Measurements from ENCODE around the gene PPP1R3A. TPM values are rescaled to one million over a fixed set of nuclear protein-coding genes. Genes with fewer than 3 reads are reported as not detected.
"Not testable (repeated sequence)": the region's sequence is repeated elsewhere in the genome, so short reads cannot be mapped to it uniquely, and the experiment has no call there.

The PPP1R3A gene
- total RNA-seq, 1 experiment from 2014 or later: not detected

- TF ChIP-seq CTCF (IDR thresholded peaks at IDR 0.05; ENCODE audit: unreplicated experiment): no peak
- ChIA-PET CTCF (no interaction called here), POLR2A (no interaction called here)
- intact Hi-C loops (cut with micrococcal nuclease): no loop called here
- H3K36me3 Mint-ChIP-seq (ENCODE audit: insufficient read depth, unreplicated experiment): no peaks in the 10 kb centered on the region
- BruUV-seq (replicated peaks): no TSS peak
- H3K4me3 Mint-ChIP-seq (ENCODE audit: unreplicated experiment): no peak overlapping the region
- H3K9me3 Mint-ChIP-seq (ENCODE audit: unreplicated experiment): no peaks in the 10 kb centered on the region
- H3K27ac Mint-ChIP-seq (ENCODE audit: low read depth, unreplicated experiment): no peak overlapping the region
- peaks cover 11% of the 10 kb centered on the region for H3K27me3 Mint-ChIP-seq (ENCODE audit: insufficient read depth, unreplicated experiment)
- no peak for DNase-seq (ENCODE audit: unreplicated experiment)
- H3K4me1 Mint-ChIP-seq (ENCODE audit: insufficient read depth, unreplicated experiment): no peaks in the 10 kb centered on the region
These were observed 17.7 kb upstream of the PPP1R3A start for GRCh38 chr7:113936535-113936934.

GRCh38 chr7:113929389-113929788 lies 10.6 kb upstream of the PPP1R3A start:
- H3K27ac Mint-ChIP-seq (ENCODE audit: low read depth, unreplicated experiment); H3K36me3 Mint-ChIP-seq (ENCODE audit: insufficient read depth, unreplicated experiment); DNase-seq (ENCODE audit: unreplicated experiment); POLR2A ChIA-PET; BruUV-seq (replicated peaks); CTCF ChIA-PET; intact Hi-C loops (cut with micrococcal nuclease); H3K9me3 Mint-ChIP-seq (ENCODE audit: unreplicated experiment); H3K4me1 Mint-ChIP-seq (ENCODE audit: insufficient read depth, unreplicated experiment); H3K4me3 Mint-ChIP-seq (ENCODE audit: unreplicated experiment): not testable (repeated sequence)
- H3K27me3 Mint-ChIP-seq (ENCODE audit: insufficient read depth, unreplicated experiment): peaks cover 25% of the 10 kb centered on the region

GRCh38 chr7:113928112-113928511 lies 9.3 kb upstream of the PPP1R3A start:
- Mint-ChIP-seq H3K4me3 (ENCODE audit: unreplicated experiment) (no peak overlapping the region), H3K4me1 (ENCODE audit: insufficient read depth, unreplicated experiment) (no peaks in the 10 kb centered on the region), H3K9me3 (ENCODE audit: unreplicated experiment) (no peaks in the 10 kb centered on the region), H3K27me3 (ENCODE audit: insufficient read depth, unreplicated experiment) (peaks cover 21% of the 10 kb centered on the region), H3K36me3 (ENCODE audit: insufficient read depth, unreplicated experiment) (no peaks in the 10 kb centered on the region), H3K27ac (ENCODE audit: low read depth, unreplicated experiment) (no peak overlapping the region)
- POLR2A ChIA-PET: no interaction called here
- TF ChIP-seq CTCF (IDR thresholded peaks at IDR 0.05; ENCODE audit: unreplicated experiment): no peak
- CTCF ChIA-PET: no interaction called here
- no TSS peak for BruUV-seq (replicated peaks)
- intact Hi-C loops (cut with micrococcal nuclease): no loop called here
- DNase-seq (ENCODE audit: unreplicated experiment): no peak

- no peak for DNase-seq (ENCODE audit: unreplicated experiment)
- Mint-ChIP-seq H3K4me1 (ENCODE audit: insufficient read depth, unreplicated experiment) (no peaks in the 10 kb centered on the region), H3K4me3 (ENCODE audit: unreplicated experiment) (no peak overlapping the region), H3K27ac (ENCODE audit: low read depth, unreplicated experiment) (no peak overlapping the region), H3K9me3 (ENCODE audit: unreplicated experiment) (no peaks in the 10 kb centered on the region), H3K36me3 (ENCODE audit: insufficient read depth, unreplicated experiment) (no peaks in the 10 kb centered on the region), H3K27me3 (ENCODE audit: insufficient read depth, unreplicated experiment) (peaks cover 66% of the 10 kb centered on the region)
- CTCF ChIA-PET: interaction anchor here (0.7 kb wide), 1 partner anchor 1826 kb away, joined by 3 read pairs; no protein-coding TSS in a partner anchor
- intact Hi-C loops (cut with micrococcal nuclease): no loop called here
- no peak for TF ChIP-seq CTCF (IDR thresholded peaks at IDR 0.05; ENCODE audit: unreplicated experiment)
- POLR2A ChIA-PET: no interaction called here
- no TSS peak for BruUV-seq (replicated peaks)
These were observed 3.2 kb upstream of the PPP1R3A start for GRCh38 chr7:113922049-113922448.

GRCh38 chr7:113921363-113921762 lies 2.6 kb upstream of the PPP1R3A start:
- peaks cover 65% of the 10 kb centered on the region for H3K27me3 Mint-ChIP-seq (ENCODE audit: insufficient read depth, unreplicated experiment)
- H3K4me3 Mint-ChIP-seq (ENCODE audit: unreplicated experiment): no peak overlapping the region
- no peaks in the 10 kb centered on the region for H3K9me3 Mint-ChIP-seq (ENCODE audit: unreplicated experiment)
- CTCF ChIA-PET: no interaction called here
- H3K27ac Mint-ChIP-seq (ENCODE audit: low read depth, unreplicated experiment): no peak overlapping the region
- TF ChIP-seq CTCF (IDR thresholded peaks at IDR 0.05; ENCODE audit: unreplicated experiment): no peak
- POLR2A ChIA-PET: no interaction called here
- BruUV-seq (replicated peaks): no TSS peak
- no peak for DNase-seq (ENCODE audit: unreplicated experiment)
- no peaks in the 10 kb centered on the region for H3K36me3 Mint-ChIP-seq (ENCODE audit: insufficient read depth, unreplicated experiment)
- intact Hi-C loops (cut with micrococcal nuclease): no loop called here
- H3K4me1 Mint-ChIP-seq (ENCODE audit: insufficient read depth, unreplicated experiment): no peaks in the 10 kb centered on the region
